Right renal cortex interstitium (tissue), 3 donors: ENCODE results near the gene OOSP4B. TPM values are rescaled to one million over a fixed set of nuclear protein-coding genes. Genes with fewer than 3 reads are reported as not detected.
"Not testable (repeated sequence)": the region's sequence is repeated elsewhere in the genome, so short reads cannot be mapped to it uniquely, and the experiment has no call there.

Source experiments
- DNase-seq, 3 donors: peaks; one replicate each; pipeline ENCODE4 v3.0.0-alpha.2; 2013; ENCODE audit warnings: low read depth in 3 of 3, low spot score in 2 of 3
- polyA plus RNA-seq, 3 donors: library from polyadenylated mRNA; unstranded; fragments of 120-200 nt; gene quantifications; one replicate each; pipeline ENCODE4 v1.2.1, GENCODE V29; 2013; ENCODE audit not compliant: insufficient read length in 3 of 3

OOSP4B gene
- polyA plus RNA-seq, result not detected

GRCh38 chr11:60016881-60017280 lies at the start of gene OOSP4B:
Gene OOSP4B (plus strand): TSS chr11:60017181.
- no peak for DNase-seq

- DNase-seq, result no peak
Observed at GRCh38 chr11:59967677-59968394, 49.1 kb upstream of the OOSP4B start.

GRCh38 chr11:59968395-59968783 lies 48.6 kb upstream of the OOSP4B start:
- no peak for DNase-seq

GRCh38 chr11:59973097-59973496 lies 43.9 kb upstream of the OOSP4B start:
- DNase-seq, result no peak

GRCh38 chr11:59981106-59981770 lies 35.7 kb upstream of the OOSP4B start:
- no peak for DNase-seq

GRCh38 chr11:59982037-59982436 lies 34.9 kb upstream of the OOSP4B start:
- not testable (repeated sequence) for DNase-seq

GRCh38 chr11:59983212-59983611 lies 33.8 kb upstream of the OOSP4B start:
- no peak for DNase-seq

- no peak for DNase-seq
Observed at GRCh38 chr11:59984368-59984767, 32.6 kb upstream of the OOSP4B start.

- DNase-seq, result no peak
Observed at GRCh38 chr11:59990421-59990820, 26.6 kb upstream of the OOSP4B start.

- DNase-seq, result no peak
Observed at GRCh38 chr11:59992425-59992824, 24.6 kb upstream of the OOSP4B start.

GRCh38 chr11:59997800-59998199 lies 19.2 kb upstream of the OOSP4B start:
- no peak for DNase-seq

GRCh38 chr11:59999691-60000090 lies 17.3 kb upstream of the OOSP4B start:
- no peak for DNase-seq

GRCh38 chr11:60003729-60004128 lies 13.3 kb upstream of the OOSP4B start:
- no peak for DNase-seq

GRCh38 chr11:60005360-60005759 lies 11.6 kb upstream of the OOSP4B start:
- DNase-seq, result no peak

- no peak for DNase-seq
Observed at GRCh38 chr11:60018058-60018457, 1.1 kb downstream of the OOSP4B start.

GRCh38 chr11:60020376-60020775 lies 3.4 kb downstream of the OOSP4B start:
- not testable (repeated sequence) for DNase-seq

- no peak for DNase-seq
Observed at GRCh38 chr11:60029015-60029632, 12.1 kb downstream of the OOSP4B start.

- no peak for DNase-seq
Observed at GRCh38 chr11:60040109-60040508, 23.1 kb downstream of the OOSP4B start, which contains the start of gene OOSP2. Gene OOSP2 (plus strand): TSS chr11:60040409. CDS start chr11:60040460, 51 bp downstream.

GRCh38 chr11:60050422-60050821 lies 33.4 kb downstream of the OOSP4B start:
- DNase-seq, result not testable (repeated sequence)

- not testable (repeated sequence) for DNase-seq
Observed at GRCh38 chr11:60050839-60051238, 33.9 kb downstream of the OOSP4B start.

GRCh38 chr11:60056349-60056969 lies 39.5 kb downstream of the OOSP4B start, which contains the start of gene MS4A3:
Gene MS4A3 (plus strand): TSS chr11:60056665. CDS start chr11:60061161, 4,496 bp downstream.
- DNase-seq, result no peak
